Bone marrow (tissue), 2 donors: ENCODE measurements around the gene SLC27A4.
A peak's percentile ranks its signal among the peaks of the same experiment; 100 is the strongest.

ENCODE experiments used
- DNase-seq, 2 donors: peaks; one replicate each; lab custom pipeline; 2025; lab: John Stamatoyannopoulos, UW

SLC27A4 gene

DNA sequence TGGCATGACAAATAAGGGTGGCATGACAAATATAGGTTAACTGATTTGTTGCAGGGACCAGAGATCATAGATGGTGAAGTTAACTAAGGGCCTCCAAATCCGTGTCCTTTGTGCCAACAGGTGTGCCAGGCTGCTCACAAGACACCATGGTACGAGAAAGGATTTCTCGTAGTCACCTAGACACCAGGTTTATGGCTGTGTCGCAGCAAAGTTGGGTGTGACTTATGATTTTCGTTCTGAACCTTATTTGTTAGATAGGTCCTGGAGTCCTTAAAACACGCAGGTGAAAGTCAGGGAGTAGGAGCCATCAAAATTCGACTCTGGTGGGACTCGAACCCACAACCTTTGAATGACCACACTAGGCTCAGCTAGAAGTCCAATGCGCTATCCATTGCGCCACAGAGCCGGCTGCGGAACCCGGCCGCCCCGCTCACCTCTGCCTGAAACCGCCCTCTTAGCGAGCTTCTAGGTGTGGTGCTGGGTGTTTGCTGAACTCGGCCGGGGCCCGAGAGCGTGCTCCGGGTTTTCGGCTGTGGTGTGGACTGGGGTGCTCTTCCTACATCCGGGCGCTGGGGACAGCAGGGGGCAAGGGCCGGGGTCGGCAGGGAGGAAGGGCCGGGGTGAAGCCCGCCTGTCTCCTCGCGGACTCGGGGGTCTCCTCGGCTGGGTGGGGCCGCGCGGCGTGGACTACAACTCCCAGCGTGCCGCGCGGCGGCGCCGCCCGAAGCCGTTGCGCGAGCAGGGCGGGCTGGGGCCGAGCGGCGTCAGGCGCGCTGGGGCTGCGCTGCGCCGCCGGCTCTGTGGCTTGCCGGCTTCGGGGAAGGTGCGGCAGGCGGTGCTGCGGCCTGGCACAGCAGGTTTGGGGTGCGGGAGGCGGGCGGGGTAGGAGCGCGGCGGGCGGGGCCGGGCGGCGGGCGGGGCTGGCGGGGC is at the start of gene SLC27A4:
SLC27A4 (plus strand) TSS at position 767 of the 930 bp plus-strand sequence. CDS start 2,606 bp downstream, outside the sequence.
- DNase-seq = peak; percentile 41 to 64

- no peak for DNase-seq
These were observed 48.3 kb upstream of the SLC27A4 start for GRCh38 chr9:128292009-128292408.

GRCh38 chr9:128293091-128293490 is 47.2 kb upstream of the SLC27A4 start:
- no peak for DNase-seq

DNA sequence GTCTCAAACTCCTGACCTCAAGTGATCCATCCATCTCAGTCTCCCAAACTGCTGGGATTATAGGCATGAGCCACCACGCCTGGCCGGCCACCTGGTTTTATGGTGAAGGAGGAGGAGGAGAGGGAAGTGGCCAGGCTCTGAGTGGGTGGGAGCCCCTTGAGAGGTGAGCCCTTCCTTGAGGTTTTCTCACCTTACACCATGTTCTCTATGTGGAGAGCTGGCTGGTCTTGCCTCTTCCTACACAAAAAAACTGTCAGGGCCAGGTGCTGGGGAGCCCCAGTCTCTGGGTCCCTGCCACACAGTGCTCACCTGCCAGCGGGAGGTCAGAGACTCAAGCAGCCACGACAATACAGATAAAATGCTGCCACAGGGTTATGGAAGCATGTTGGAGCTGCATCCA is 46.2 kb upstream of the SLC27A4 start:
- no peak for DNase-seq

DNA sequence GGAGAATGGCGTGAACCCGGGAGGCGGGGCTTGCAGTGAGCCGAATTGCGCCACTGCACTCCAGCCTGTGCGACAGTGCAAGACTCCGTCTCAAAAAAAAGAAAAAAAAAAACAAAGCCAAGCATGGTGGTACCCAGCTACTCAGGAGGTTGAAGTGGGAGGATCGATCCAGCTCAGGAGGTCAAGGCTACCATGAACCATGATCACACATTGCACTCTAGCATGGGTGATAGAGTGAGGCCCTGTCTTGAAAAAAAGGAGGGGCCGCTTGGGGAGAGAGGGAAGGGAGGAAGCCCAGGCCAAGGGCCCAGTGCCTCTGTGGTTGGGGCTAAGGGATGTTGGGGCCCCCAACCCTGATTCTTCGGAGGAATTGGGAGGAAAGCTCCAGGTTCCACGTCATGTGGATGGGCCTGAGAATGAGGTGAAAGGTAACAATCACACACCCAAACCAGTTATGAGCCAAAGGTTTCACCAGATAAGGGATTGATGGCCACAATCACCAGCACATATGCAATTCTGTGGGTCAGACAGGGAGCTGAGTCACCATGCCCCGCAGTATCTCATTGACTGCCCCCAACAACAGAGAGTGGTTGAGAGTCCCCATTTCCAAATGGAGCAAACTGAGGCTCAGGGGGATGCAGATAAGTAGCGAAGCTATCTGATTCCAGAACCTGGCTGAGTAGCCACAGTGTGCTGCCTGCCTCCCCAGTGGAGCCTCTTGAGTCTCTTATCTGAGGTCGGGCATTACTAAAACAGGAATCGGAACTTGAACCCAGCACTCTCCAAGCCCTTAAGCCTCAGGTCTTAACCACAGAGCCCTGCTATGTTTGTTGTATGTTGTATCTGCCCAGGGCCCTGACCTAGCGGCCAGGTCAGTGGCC is 43.7 kb upstream of the SLC27A4 start:
- DNase-seq = no peak

- DNase-seq = no peak
These were observed 43.0 kb upstream of the SLC27A4 start for GRCh38 chr9:128297221-128297773.

- no peak for DNase-seq
These were observed 41.5 kb upstream of the SLC27A4 start for GRCh38 chr9:128298535-128299482.

DNA sequence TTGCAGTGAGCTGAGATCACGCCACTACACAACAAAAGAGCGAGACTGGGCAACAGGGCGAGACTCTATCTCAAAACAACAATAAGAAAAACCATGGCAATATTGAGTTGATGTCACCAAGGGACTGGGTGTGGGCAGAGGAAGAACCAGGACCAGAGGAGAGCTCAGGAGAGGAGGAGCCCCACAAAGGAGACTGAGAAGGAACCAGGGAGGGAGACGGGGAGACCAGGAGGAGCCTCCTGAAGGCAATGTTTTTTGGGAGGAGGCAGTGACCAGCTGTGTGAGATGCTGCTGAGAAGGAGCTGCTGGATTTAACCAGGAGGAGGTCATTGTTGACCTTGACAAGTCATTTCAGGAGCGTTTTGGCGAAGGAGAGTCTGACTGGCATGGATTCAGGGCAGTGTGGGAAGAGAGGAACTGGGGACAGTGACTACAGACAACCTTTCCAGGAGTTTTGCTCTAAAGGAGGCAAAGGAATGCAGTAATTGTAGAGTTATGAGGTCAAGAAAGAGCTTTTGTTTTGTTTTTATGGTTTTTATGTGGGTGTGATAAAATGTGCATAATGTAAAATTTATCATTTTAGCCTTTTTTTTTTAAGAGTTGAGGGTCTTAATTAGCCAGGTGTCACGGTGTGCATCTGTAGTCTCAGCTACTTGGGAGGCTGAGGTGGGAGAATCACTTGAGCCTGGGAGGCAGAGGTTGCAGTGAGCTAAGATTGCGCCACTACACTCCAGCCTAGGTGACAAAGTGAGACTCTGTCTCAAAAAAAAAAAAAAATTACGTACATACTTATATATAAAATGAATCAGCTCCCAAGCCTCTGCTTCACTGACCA is 36.0 kb upstream of the SLC27A4 start:
- no peak for DNase-seq

DNA sequence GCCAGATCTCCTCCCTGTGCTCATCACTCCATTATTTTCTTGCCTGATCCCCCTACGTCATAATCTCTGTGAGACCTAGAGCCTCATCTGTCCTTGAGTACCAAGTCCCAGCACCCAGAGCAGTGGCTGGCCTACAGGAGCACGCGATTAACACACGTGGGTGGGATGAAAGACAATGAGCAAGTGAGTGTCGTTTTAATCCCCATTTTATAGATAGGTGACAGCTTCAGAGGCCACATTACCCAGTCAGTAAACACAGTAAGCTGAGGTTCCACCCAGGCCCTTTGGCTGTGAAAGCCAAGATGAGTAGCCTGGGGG is 35.4 kb upstream of the SLC27A4 start:
- no peak for DNase-seq

DNA sequence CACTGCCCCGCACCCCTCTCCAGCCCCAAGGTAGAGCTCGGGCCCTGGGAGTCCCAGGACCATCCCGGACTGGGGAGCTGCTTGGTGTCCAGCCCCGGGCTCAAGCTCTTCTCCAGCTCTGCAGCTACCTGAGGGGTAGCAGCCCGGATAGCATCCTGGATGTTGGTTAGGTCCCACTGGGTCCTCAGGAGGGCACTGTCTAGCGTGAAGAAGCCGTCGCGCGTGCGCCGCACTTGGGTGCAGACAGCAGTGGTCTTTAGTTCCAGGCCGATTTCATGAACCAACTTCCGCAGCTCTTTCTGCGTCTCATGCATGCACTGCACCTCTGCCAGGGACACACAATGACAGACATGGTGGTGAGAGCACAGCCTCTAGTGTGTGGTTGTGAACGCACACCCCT is 30.8 kb upstream of the SLC27A4 start:
- DNase-seq = no peak

- DNase-seq = no peak
These were observed 29.9 kb upstream of the SLC27A4 start for GRCh38 chr9:128310461-128310860.

DNA sequence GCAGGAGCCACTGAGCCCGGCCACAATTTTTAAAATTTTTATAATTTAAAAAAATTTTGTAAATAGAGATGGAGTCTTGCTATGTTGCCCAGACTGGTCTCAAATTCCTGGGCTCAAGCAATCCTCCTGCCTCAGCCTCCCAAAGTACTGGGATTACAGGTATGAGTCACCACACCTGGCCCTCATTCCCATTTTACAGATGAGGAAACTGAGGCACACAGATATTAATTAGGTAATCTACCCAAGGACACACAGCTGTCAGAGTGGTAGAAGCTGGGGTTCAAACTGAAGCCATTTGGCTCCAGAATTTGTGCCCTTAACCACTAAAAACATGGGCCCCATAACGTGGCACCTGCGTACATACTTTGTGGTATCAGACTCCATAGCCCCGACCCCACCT is 25.6 kb upstream of the SLC27A4 start:
- DNase-seq = no peak

- no peak for DNase-seq
These were observed 23.9 kb upstream of the SLC27A4 start for GRCh38 chr9:128316421-128316820.

- no peak for DNase-seq
These were observed 22.7 kb upstream of the SLC27A4 start for GRCh38 chr9:128317629-128318028.

DNA sequence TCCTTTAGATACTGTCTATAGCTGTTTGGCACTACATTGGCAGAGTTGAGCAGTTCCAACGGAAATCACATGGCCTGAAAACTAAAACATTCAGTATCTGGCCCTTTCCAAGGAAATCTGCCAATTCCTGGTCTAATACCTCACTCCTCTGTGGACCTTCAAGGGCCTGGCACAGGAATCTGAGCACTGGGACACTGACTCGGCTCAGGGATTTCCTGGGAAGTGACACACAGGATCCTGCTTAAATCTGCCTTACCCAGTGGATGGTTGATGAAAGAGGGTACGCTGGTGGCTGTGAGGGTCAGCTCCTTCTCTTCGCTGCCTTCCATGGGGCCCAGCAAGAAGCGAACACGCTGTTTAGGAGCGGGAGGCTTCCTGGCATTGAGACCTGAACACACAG is 19.0 kb upstream of the SLC27A4 start:
- no peak for DNase-seq

GRCh38 chr9:128321879-128322403 is 18.4 kb upstream of the SLC27A4 start:
- DNase-seq = no peak

- peak; percentile 92 to 96 for DNase-seq
These were observed 17.7 kb upstream of the SLC27A4 start, which contains the start of the genes COQ4 and TRUB2 for GRCh38 chr9:128322404-128323211. Gene COQ4, plus strand, starts transcription at chr9:128322839. Its CDS starts 20 bp downstream, at chr9:128322859. Gene TRUB2, minus strand, starts transcription at chr9:128322447. Its CDS starts 39 bp downstream, at chr9:128322408.

GRCh38 chr9:128323212-128323730 is 17.1 kb upstream of the SLC27A4 start:
- no peak for DNase-seq

GRCh38 chr9:128323791-128324190 is 16.5 kb upstream of the SLC27A4 start:
- no peak for DNase-seq
